ENCODE measurements around the gene PSMC5.

DNA sequence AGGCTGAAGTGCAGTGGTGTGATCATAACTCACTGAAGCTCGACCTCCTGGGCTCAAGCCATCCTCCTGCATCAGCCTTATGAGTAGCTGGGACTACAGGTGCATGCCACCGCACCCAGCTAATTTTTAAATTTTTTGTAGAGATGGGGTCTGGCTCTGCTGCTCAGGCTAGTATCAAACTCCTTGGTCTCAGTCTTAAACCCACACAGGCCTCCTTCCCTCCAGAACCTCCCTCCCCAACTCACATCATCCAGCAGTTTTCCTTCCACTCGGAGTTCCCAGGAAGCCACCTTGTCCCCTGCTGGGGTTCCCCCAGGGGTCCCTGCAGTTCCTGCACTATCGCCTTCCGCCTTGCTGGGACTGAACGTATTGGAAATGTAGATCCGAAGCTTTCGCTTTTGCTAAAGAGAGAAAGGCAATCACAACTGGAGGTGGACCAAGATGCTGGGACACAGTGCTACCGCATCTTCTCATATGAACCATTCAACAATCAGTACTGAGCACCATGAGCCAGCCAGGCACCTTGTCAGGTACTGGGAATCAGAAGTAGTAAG is 8.0 kb downstream of the PSMC5 start:
- TF ChIP-seq, protein P1, sequence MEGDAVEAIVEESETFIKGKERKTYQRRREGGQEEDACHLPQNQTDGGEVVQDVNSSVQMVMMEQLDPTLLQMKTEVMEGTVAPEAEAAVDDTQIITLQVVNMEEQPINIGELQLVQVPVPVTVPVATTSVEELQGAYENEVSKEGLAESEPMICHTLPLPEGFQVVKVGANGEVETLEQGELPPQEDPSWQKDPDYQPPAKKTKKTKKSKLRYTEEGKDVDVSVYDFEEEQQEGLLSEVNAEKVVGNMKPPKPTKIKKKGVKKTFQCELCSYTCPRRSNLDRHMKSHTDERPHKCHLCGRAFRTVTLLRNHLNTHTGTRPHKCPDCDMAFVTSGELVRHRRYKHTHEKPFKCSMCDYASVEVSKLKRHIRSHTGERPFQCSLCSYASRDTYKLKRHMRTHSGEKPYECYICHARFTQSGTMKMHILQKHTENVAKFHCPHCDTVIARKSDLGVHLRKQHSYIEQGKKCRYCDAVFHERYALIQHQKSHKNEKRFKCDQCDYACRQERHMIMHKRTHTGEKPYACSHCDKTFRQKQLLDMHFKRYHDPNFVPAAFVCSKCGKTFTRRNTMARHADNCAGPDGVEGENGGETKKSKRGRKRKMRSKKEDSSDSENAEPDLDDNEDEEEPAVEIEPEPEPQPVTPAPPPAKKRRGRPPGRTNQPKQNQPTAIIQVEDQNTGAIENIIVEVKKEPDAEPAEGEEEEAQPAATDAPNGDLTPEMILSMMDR (IDR thresholded peaks at IDR 0.05; ENCODE audit: extremely low read depth in 1 of 2, insufficient read depth in 1 of 2, low read depth in 1 of 2, low read length in 2 of 2): no peak
- no peak for TF ChIP-seq POLR2A (IDR thresholded peaks at IDR 0.05; ENCODE audit: low read depth, low read length)
- no peak for TF ChIP-seq FOS (IDR thresholded peaks at IDR 0.05; ENCODE audit: borderline replicate concordance, insufficient read depth, low read length)
